HepG2 (cell line): ENCODE results near the gene CFL1. TPM values are rescaled to one million over a fixed set of nuclear protein-coding genes. Genes with fewer than 3 reads are reported as not detected.

Experiments
- ATAC-seq: fragments of 200-7000 bp; cut with Tn5 transposase; 3 replicates; pipeline ENCODE4 v1.9.1; 2020; ENCODE audit warnings: mild to moderate bottlenecking, moderate library complexity
- BruUV-seq: library from RNA; stranded (reverse); fragments of 400-500 nt; replicated peaks from 2 replicates; lab custom pipeline; 2021; lab: Mats Ljungman, UMichigan
- CTCF ChIA-PET: fragments of 300-600 bp; formaldehyde crosslinking; extraction: SDS; loops from one replicate; lab custom pipeline; 2021; ENCODE audit warnings: low total read pairs, inconsistent platforms, low intra/inter-chr PET ratio; lab: Yijun Ruan, JAX
- POLR2A ChIA-PET: fragments of 350-600 bp; sonication (Branson Sonifier 250); formaldehyde crosslinking; loops from one replicate; lab custom pipeline; 2020; ENCODE audit warnings: antibody characterized with exemption, inconsistent platforms; lab: Yijun Ruan, JAX
- DNase-seq: peaks from one replicate; pipeline ENCODE4 v3.0.0-alpha.2; 2015; ENCODE audit warnings: low spot score
- FAIRE-seq: peaks from 3 replicates; lab custom pipeline; 2011; peaks lifted over from hg19 to GRCh38; lab: Jason Lieb, UNC
- H2AFZ ChIP-seq: one replicate; pipeline ENCODE4 v1.6.1; 2011; ENCODE audit warnings: low read length, inconsistent platforms
- H3K27ac ChIP-seq: fragments of 300-600 bp; 3 replicates; pipeline ENCODE4 v1.8.0; 2011; ENCODE audit warnings: mixed run types, mild to moderate bottlenecking, mixed read lengths, low read length, inconsistent platforms; ENCODE audit not compliant: insufficient read depth; ENCODE audit errors: extremely low read length
- H3K27me3 ChIP-seq, 2 experiments: fragments of 200-600 bp in 1 of 2; 2 replicates in 1 of 2; 3 replicates in 1 of 2; pipeline versions ENCODE4 v1.6.0 to v1.8.0; 2011; ENCODE audit warnings: low read length in 2 of 2, mild to moderate bottlenecking in 2 of 2, moderate library complexity in 2 of 2, inconsistent platforms in 1 of 2; ENCODE audit not compliant: insufficient read depth in 2 of 2, control insufficient read depth in 1 of 2
- H3K36me3 ChIP-seq, 2 experiments: fragments of 200-600 bp in 1 of 2; replicated peaks in 1 of 2; 2 replicates in 1 of 2; 3 replicates in 1 of 2; pipeline versions ENCODE4 v1.5.1 to v1.8.0; 2011; ENCODE audit warnings: low read length in 2 of 2, inconsistent platforms in 1 of 2; ENCODE audit not compliant: insufficient read depth in 2 of 2, control insufficient read depth in 1 of 2
- H3K4me1 ChIP-seq: 2 replicates; pipeline ENCODE4 v1.5.1; 2012; ENCODE audit warnings: low read length, inconsistent platforms; ENCODE audit not compliant: insufficient read depth
- H3K4me2 ChIP-seq: 2 replicates; pipeline ENCODE4 v1.6.0; 2011; ENCODE audit warnings: low read depth, low read length, inconsistent platforms
- H3K4me3 ChIP-seq, 3 experiments: fragments of 200-600 bp in 1 of 3; sonication (generic), shearing (Covaris generic) in 1 of 3; replicated peaks in 1 of 3; 2 replicates each; pipeline ENCODE4 v1.5.1; 2011 to 2016; ENCODE audit warnings: low read length in 3 of 3, inconsistent platforms in 2 of 3, low read depth in 2 of 3, mild to moderate bottlenecking in 2 of 3, control low read depth in 1 of 3, mixed read lengths in 1 of 3; ENCODE audit not compliant: insufficient read depth in 1 of 3
- H3K79me2 ChIP-seq: one replicate; pipeline ENCODE4 v1.6.1; 2011; ENCODE audit warnings: low read length, inconsistent platforms; ENCODE audit not compliant: insufficient read depth
- H3K9ac ChIP-seq: 2 replicates; pipeline ENCODE4 v1.6.0; 2011; ENCODE audit warnings: mild to moderate bottlenecking, low read depth, low read length, inconsistent platforms; ENCODE audit not compliant: insufficient read depth
- H3K9me3 ChIP-seq: 2 replicates; pipeline ENCODE4 v1.5.1; 2012; ENCODE audit warnings: mild to moderate bottlenecking, low read length
- H4K20me1 ChIP-seq: 2 replicates; pipeline ENCODE4 v1.6.0; 2011; ENCODE audit warnings: inconsistent platforms, mild to moderate bottlenecking, low read length, moderate library complexity; ENCODE audit not compliant: insufficient read depth
- AGO2 ChIP-seq: fragments of 200-400 bp; formaldehyde crosslinking; optimal IDR thresholded peaks from 2 replicates; pipeline ENCODE3; 2017; ENCODE audit warnings: mild to moderate bottlenecking, low read depth, low read length, moderate library complexity
- MAFG ChIP-seq: sonication (generic); formaldehyde crosslinking; IDR thresholded peaks from 2 replicates; pipeline ENCODE4 v1.5.1; 2020; ENCODE audit warnings: mild to moderate bottlenecking, missing genetic modification reagents
- MXI1 ChIP-seq: IDR thresholded peaks from 3 replicates; pipeline ENCODE4 v1.6.1; 2012; ENCODE audit warnings: low read depth, low read length, inconsistent platforms, borderline replicate concordance
- NONO ChIP-seq, 2 experiments: fragments of 450-650 bp in 1 of 2; sonication (generic) in 1 of 2; formaldehyde crosslinking in 1 of 2; IDR thresholded peaks in 1 of 2; conservative IDR thresholded peaks in 1 of 2; 2 replicates each; pipeline versions ENCODE4 v1.6.1 to v1.8.0; 2017 to 2022; ENCODE audit warnings: mild to moderate bottlenecking in 1 of 2, missing genetic modification reagents in 1 of 2, moderate library complexity in 1 of 2
- SNAI1 ChIP-seq: sonication (generic); formaldehyde crosslinking; IDR thresholded peaks from 2 replicates; pipeline ENCODE4 v1.5.0; 2020; ENCODE audit warnings: mild to moderate bottlenecking, missing genetic modification reagents, borderline replicate concordance
- ZNF775 ChIP-seq: sonication (generic); formaldehyde crosslinking; IDR thresholded peaks from 2 replicates; pipeline ENCODE4 v1.4.0; 2020; ENCODE audit warnings: missing genetic modification reagents, mild to moderate bottlenecking, moderate library complexity, borderline replicate concordance
- WGBS: methylation state at CpG from one replicate; pipeline ENCODE4 v1.1.6; 2017; ENCODE audit warnings: low lambda C conversion rate; 5-methylcytosine and 5-hydroxymethylcytosine counted together
- in situ Hi-C: cut with HindIII; loops from 2 replicates; pipeline ENCODE4 v1.10.0; 2017; ENCODE audit warnings: low pct_unique_long_range_greater_than_20kb; ENCODE audit not compliant: extremely low pct_ligation_motif_present
- intact Hi-C: fragments of 100-400 bp; cut with micrococcal nuclease; formaldehyde crosslinking; loops from one replicate; pipeline ENCODE4 v1.10.0; 2022; ENCODE audit not compliant: unreplicated experiment
- polyA plus RNA-seq, 8 experiments: library from polyadenylated mRNA; depleted of rRNA in 3 of 8; stranded (reverse) in 7 of 8; unstranded in 1 of 8; fragments of >200 nt; fragmentation: Illumina TruSeq in 4 of 8; extraction: Trizol in 4 of 8; gene quantifications; 2 replicates each; pipeline versions ENCODE4 v1.2.1 to v1.2.3, GENCODE V29; 2011 to 2016; ENCODE audit warnings: low read depth in 4 of 8, missing spikeins in 1 of 8, mixed read lengths in 1 of 8; ENCODE audit not compliant: insufficient read depth in 1 of 8
- total RNA-seq, 5 experiments: library from RNA; depleted of rRNA; stranded (reverse); fragments of >200 nt; fragmentation: Illumina TruSeq; extraction: Trizol; gene quantifications; 2 replicates each; pipeline ENCODE4 v1.2.3, GENCODE V29; 2016; ENCODE audit warnings: low read depth in 1 of 5

The CFL1 gene
- total and polyA plus RNA-seq, 2 of the 13 experiments (the other 11 are each of a cell fraction or from before 2014, with no cell fraction given) = 379 to 383 TPM

- TF ChIP-seq NONO (IDR thresholded peaks at IDR 0.05) = no peak
- no peak for TF ChIP-seq NONO (CRISPR knock-in tag; conservative IDR thresholded peaks at IDR 0.05)
These were observed 22.0 kb upstream of the CFL1 start (continued) for GRCh38 chr11:65880027-65880426.

- no peak within 1 kb of the TSS for H3K9ac ChIP-seq
- DNase-seq (no peak), FAIRE-seq (no peak), ATAC-seq (no peak)
- intact Hi-C loops = no loop called here
- no peak within 1 kb of the TSS for H3K4me3 ChIP-seq
- H3K27me3 ChIP-seq = no peaks in the 10 kb centered on the region
- POLR2A ChIA-PET = interaction anchor here (1.1 kb wide), 1 partner anchor 21 kb away, joined by 4 read pairs; no protein-coding TSS in a partner anchor
- in situ Hi-C loops = loop anchor here (5.0 kb wide), 1 partner anchor 108 kb away; no protein-coding TSS in a partner anchor
- no peak for TF ChIP-seq MXI1
- TF ChIP-seq AGO2 = peak; percentile 37
- TF ChIP-seq MAFG (CRISPR knock-in tag) = no peak
- no peak for TF ChIP-seq ZNF775 (CRISPR knock-in tag)
- TF ChIP-seq SNAI1 = no peak
- BruUV-seq = no TSS peak
- H3K36me3 ChIP-seq = peaks cover 4 to 13% of the 10 kb centered on the region in 2 experiments; a peak in 3 of 5 replicates
- no peaks in the 10 kb centered on the region for H4K20me1 ChIP-seq
- H3K27ac ChIP-seq = no peak within 1 kb of the TSS
- H3K9me3 ChIP-seq = no peaks in the 10 kb centered on the region
- no peak within 1 kb of the TSS for H3K4me2 ChIP-seq
- CTCF ChIA-PET = no interaction called here
- no peaks in the 10 kb centered on the region for H3K79me2 ChIP-seq
- 80% methylated on average over 6 of the region's 7 CpGs for WGBS
- no peak within 1 kb of the TSS for H2AFZ ChIP-seq
- H3K4me1 ChIP-seq = peaks cover 20% of the 10 kb centered on the region; the same call in 1 of the 2 replicates
These were observed 21.6 kb upstream of the CFL1 start, which contains the start of gene CTSW for GRCh38 chr11:65879617-65880016. CTSW (plus strand) TSS chr11:65879837; CDS start chr11:65879855, 18 bp downstream.
